Measurements from ENCODE around the gene OR51M1. TPM values are rescaled to one million over a fixed set of nuclear protein-coding genes. Genes with fewer than 3 reads are reported as not detected.

OR51M1 gene
- total and polyA plus RNA-seq, 2 donors (not counting 3 experiments of a cell fraction or from before 2014, with no cell fraction given) = not detected

GRCh38 chr11:5349550-5349949 lies 34.1 kb upstream of the OR51M1 start:
- CTCF ChIA-PET = interaction anchor here (1.3 kb wide), 1 partner anchor 21 kb away, joined by 3 read pairs; no protein-coding TSS in a partner anchor
- H3K4me2 ChIP-seq (ENCODE audit: insufficient read depth, low read length) = no peak overlapping the region
- no peak for FAIRE-seq

GRCh38 chr11:5351208-5351607 lies 32.4 kb upstream of the OR51M1 start, which contains the start of gene OR51B6:
TSS of gene OR51B6 (plus strand) at chr11:5351508. CDS start at chr11:5351508, 0 bp downstream.
- no peaks in the 10 kb centered on the region for H3K9me3 ChIP-seq (replicated peaks; ENCODE audit: control insufficient read depth, insufficient read depth, low read length)
- H4K20me1 ChIP-seq (replicated peaks; ENCODE audit: control insufficient read depth, extremely low read depth, insufficient read depth, low read length) = no peaks in the 10 kb centered on the region
- no peak within 1 kb of the TSS for H3K4me2 ChIP-seq (ENCODE audit: insufficient read depth, low read length)
- no peak within 1 kb of the TSS for H2AFZ ChIP-seq (ENCODE audit: low read depth, low read length)
- H3K27me3 ChIP-seq (ENCODE audit: control insufficient read depth in 2 of 2, insufficient read depth in 2 of 2, low read length in 2 of 2) = no peaks in the 10 kb centered on the region
- dilution Hi-C loops (cut with MboI; ENCODE audit: extremely low pct_ligation_motif_present, low sequenced_read_pairs) = no loop called here
- no peak within 1 kb of the TSS for H3K4me3 ChIP-seq (replicated peaks in 1 of 3; ENCODE audit: insufficient read depth in 1 of 3, low read depth in 1 of 3, low read length in 3 of 3)
- intact Hi-C loops (cut with micrococcal nuclease) = no loop called here
- ChIA-PET POLR2A (no interaction called here), CTCF (no interaction called here)
- DNase-seq (ENCODE audit: low read depth, low spot score) (no peak), FAIRE-seq (no peak)
- no peaks in the 10 kb centered on the region for H3K9me1 ChIP-seq (replicated peaks; ENCODE audit: control insufficient read depth, extremely low read depth, insufficient read depth, low read length)
- no peaks in the 10 kb centered on the region for H3K4me1 ChIP-seq (ENCODE audit: control insufficient read depth, extremely low read depth, insufficient read depth, low read length)
- no peaks in the 10 kb centered on the region for H3K36me3 ChIP-seq (ENCODE audit: control insufficient read depth in 2 of 2, extremely low read depth in 1 of 2, insufficient read depth in 2 of 2, low read length in 2 of 2)
- H3K9ac ChIP-seq (replicated peaks; ENCODE audit: extremely low read depth, insufficient read depth, low read length) = no peak within 1 kb of the TSS
- no peak for TF ChIP-seq POLR2A (IDR thresholded peaks at IDR 0.05; ENCODE audit: low read depth, low read length)
- TF ChIP-seq FOS (IDR thresholded peaks at IDR 0.05; ENCODE audit: borderline replicate concordance, insufficient read depth, low read length) = no peak
- no peak for TF ChIP-seq MYC (IDR thresholded peaks at IDR 0.05; ENCODE audit: low read depth, low read length)
- TF ChIP-seq CTCF (IDR thresholded peaks at IDR 0.05; ENCODE audit: extremely low read depth in 1 of 2, insufficient read depth in 1 of 2, low read depth in 1 of 2, low read length in 2 of 2) = no peak
- no peak for TF ChIP-seq MAX (IDR thresholded peaks at IDR 0.05; ENCODE audit: insufficient read depth, insufficient read length)
- TF ChIP-seq EZH2 (IDR thresholded peaks at IDR 0.05; ENCODE audit: borderline replicate concordance, low read depth, low read length, severe bottlenecking) = no peak
- no peak for TF ChIP-seq GATA2 (IDR thresholded peaks at IDR 0.05; ENCODE audit: insufficient read depth, insufficient read length, low read depth, low read length)
- no peak for TF ChIP-seq POLR2AphosphoS5 (IDR thresholded peaks at IDR 0.05; ENCODE audit: insufficient read depth, low read depth, low read length)
- no peak for TF ChIP-seq JUN (IDR thresholded peaks at IDR 0.05; ENCODE audit: borderline replicate concordance, insufficient read depth, insufficient read length, low read depth)
- BruUV-seq (replicated peaks) = no TSS peak
- no peak within 1 kb of the TSS for H3K27ac ChIP-seq (ENCODE audit: insufficient read depth, low read depth, low read length)
- no peaks in the 10 kb centered on the region for H3K79me2 ChIP-seq (ENCODE audit: control insufficient read depth, insufficient read depth, low read length)

More at GRCh38 chr11:5349550-5349949, 34.1 kb upstream of the OR51M1 start:
- dilution Hi-C loops (cut with MboI; ENCODE audit: extremely low pct_ligation_motif_present, low sequenced_read_pairs) (no loop called here), intact Hi-C loops (cut with micrococcal nuclease) (no loop called here)
- no peak for DNase-seq (ENCODE audit: low read depth, low spot score)
- POLR2A ChIA-PET = no interaction called here
- TF ChIP-seq MYC (IDR thresholded peaks at IDR 0.05; ENCODE audit: low read depth, low read length) (no peak), CTCF (IDR thresholded peaks at IDR 0.05; ENCODE audit: extremely low read depth in 1 of 2, insufficient read depth in 1 of 2, low read depth in 1 of 2, low read length in 2 of 2) (no peak), GATA2 (IDR thresholded peaks at IDR 0.05; ENCODE audit: insufficient read depth, insufficient read length, low read depth, low read length) (no peak), POLR2A (IDR thresholded peaks at IDR 0.05; ENCODE audit: low read depth, low read length) (no peak)
- Histone ChIP-seq H3K4me3 (replicated peaks in 1 of 3; ENCODE audit: insufficient read depth in 1 of 3, low read depth in 1 of 3, low read length in 3 of 3) (no peak overlapping the region), H3K9me3 (replicated peaks; ENCODE audit: control insufficient read depth, insufficient read depth, low read length) (no peaks in the 10 kb centered on the region), H4K20me1 (replicated peaks; ENCODE audit: control insufficient read depth, extremely low read depth, insufficient read depth, low read length) (no peaks in the 10 kb centered on the region), H3K27ac (ENCODE audit: insufficient read depth, low read depth, low read length) (no peak overlapping the region), H3K79me2 (ENCODE audit: control insufficient read depth, insufficient read depth, low read length) (no peaks in the 10 kb centered on the region), H3K36me3 (ENCODE audit: control insufficient read depth in 2 of 2, extremely low read depth in 1 of 2, insufficient read depth in 2 of 2, low read length in 2 of 2) (no peaks in the 10 kb centered on the region), H3K27me3 (ENCODE audit: control insufficient read depth in 2 of 2, insufficient read depth in 2 of 2, low read length in 2 of 2) (no peaks in the 10 kb centered on the region), H2AFZ (ENCODE audit: low read depth, low read length) (no peak overlapping the region), H3K9me1 (replicated peaks; ENCODE audit: control insufficient read depth, extremely low read depth, insufficient read depth, low read length) (no peaks in the 10 kb centered on the region), H3K9ac (replicated peaks; ENCODE audit: extremely low read depth, insufficient read depth, low read length) (no peak overlapping the region), H3K4me1 (ENCODE audit: control insufficient read depth, extremely low read depth, insufficient read depth, low read length) (no peaks in the 10 kb centered on the region)
- no TSS peak for BruUV-seq (replicated peaks)

Data from endothelial cell of umbilical vein (primary cell).